SK-N-SH treated with all-trans-retinoic acid at 6 μM for 48 hours (cell line): Measurements from ENCODE around the gene POLR2I.

Source experiments
- ATAC-seq: fragments of 200-7000 bp; cut with Tn5 transposase; 3 replicates; pipeline ENCODE4 v1.9.1; 2020; ENCODE audit warnings: mild to moderate bottlenecking, moderate library complexity
- ARNTL ChIP-seq: fragments of 450-650 bp; formaldehyde crosslinking; IDR thresholded peaks from 2 replicates; pipeline ENCODE4 v1.5.0; 2020; ENCODE audit warnings: low read depth, mild to moderate bottlenecking, moderate library complexity, borderline replicate concordance
- BACH2 ChIP-seq: fragments of 250-450 bp; sonication (Bioruptor Pico); IDR thresholded peaks from 2 replicates; pipeline ENCODE4 v1.9.0; 2021; ENCODE audit warnings: mild to moderate bottlenecking, borderline replicate concordance
- CSDC2 ChIP-seq: fragments of 250-450 bp; sonication (Bioruptor Pico); IDR thresholded peaks from 2 replicates; pipeline ENCODE4 v1.5.0; 2020; ENCODE audit warnings: mild to moderate bottlenecking, moderate library complexity
- ESRRG ChIP-seq: fragments of 250-450 bp; sonication (Bioruptor Pico); IDR thresholded peaks from 2 replicates; pipeline ENCODE4 v1.6.1; 2021; ENCODE audit warnings: mild to moderate bottlenecking
- GLIS3 ChIP-seq: fragments of 250-450 bp; sonication (Bioruptor Pico); IDR thresholded peaks from 2 replicates; pipeline ENCODE4 v1.5.0; 2020; ENCODE audit warnings: mild to moderate bottlenecking, moderate library complexity
- ISL1 ChIP-seq: fragments of 250-450 bp; sonication (Bioruptor Pico); IDR thresholded peaks from 2 replicates; pipeline ENCODE4 v2.1.2; 2022; ENCODE audit warnings: mild to moderate bottlenecking, moderate library complexity
- OSR1 ChIP-seq: fragments of 250-450 bp; sonication (Bioruptor Pico); IDR thresholded peaks from 2 replicates; pipeline ENCODE4 v1.8.0; 2022; ENCODE audit warnings: moderate library complexity, mild to moderate bottlenecking, inconsistent platforms
- PPARA ChIP-seq: fragments of 250-450 bp; sonication (Bioruptor Pico); IDR thresholded peaks from 2 replicates; pipeline ENCODE4 v1.5.0; 2020; ENCODE audit warnings: mild to moderate bottlenecking, borderline replicate concordance
- RARB ChIP-seq: fragments of 250-450 bp; sonication (Bioruptor Pico); IDR thresholded peaks from 2 replicates; pipeline ENCODE4 v1.8.0; 2021; ENCODE audit warnings: mild to moderate bottlenecking, moderate library complexity
- SNAI2 ChIP-seq: fragments of 250-450 bp; sonication (Bioruptor Pico); IDR thresholded peaks from 2 replicates; pipeline ENCODE4 v1.5.0; 2020; ENCODE audit warnings: mild to moderate bottlenecking, moderate library complexity
- TCF4 ChIP-seq: fragments of 250-450 bp; sonication (Bioruptor Pico); IDR thresholded peaks from 2 replicates; pipeline ENCODE4 v1.8.0; 2021; ENCODE audit warnings: mild to moderate bottlenecking, moderate library complexity, borderline replicate concordance
- ZFP3 ChIP-seq: fragments of 250-450 bp; sonication (Bioruptor Pico); IDR thresholded peaks from 2 replicates; pipeline ENCODE4 v1.5.0; 2020; ENCODE audit warnings: mild to moderate bottlenecking, moderate library complexity
- ZFP30 ChIP-seq: fragments of 450-650 bp; formaldehyde crosslinking; IDR thresholded peaks from 2 replicates; pipeline ENCODE4 v1.5.0; 2022; ENCODE audit warnings: mild to moderate bottlenecking, moderate library complexity
- ZNF565 ChIP-seq: fragments of 450-650 bp; formaldehyde crosslinking; conservative IDR thresholded peaks from 2 replicates; pipeline ENCODE4 v1.5.0; 2020; ENCODE audit warnings: low read depth, mild to moderate bottlenecking, moderate library complexity
- ZNF70 ChIP-seq: fragments of 450-650 bp; formaldehyde crosslinking; IDR thresholded peaks from 2 replicates; pipeline ENCODE4 v1.5.0; 2020; ENCODE audit warnings: mild to moderate bottlenecking, moderate library complexity
- ZNF8 ChIP-seq: fragments of 450-650 bp; formaldehyde crosslinking; IDR thresholded peaks from 2 replicates; pipeline ENCODE4 v1.5.0; 2020; ENCODE audit warnings: mild to moderate bottlenecking, moderate library complexity
- TF ChIP-seq, protein P1 (sequence below): fragments of 250-450 bp; sonication (Bioruptor Pico); IDR thresholded peaks from 2 replicates; pipeline ENCODE4 v1.5.1; 2021; ENCODE audit warnings: mild to moderate bottlenecking, moderate library complexity
- TF ChIP-seq, protein P2 (sequence below): fragments of 250-450 bp; sonication (Bioruptor Pico); IDR thresholded peaks from 2 replicates; pipeline ENCODE4 v1.5.0; 2020; ENCODE audit warnings: mild to moderate bottlenecking, moderate library complexity
- TF ChIP-seq, protein P3 (sequence below): fragments of 250-450 bp; sonication (Bioruptor Pico); IDR thresholded peaks from 2 replicates; pipeline ENCODE4 v1.5.1; 2020; ENCODE audit warnings: low read depth, mild to moderate bottlenecking, moderate library complexity
- TF ChIP-seq, protein P4 (sequence below): fragments of 250-450 bp; sonication (Bioruptor Pico); IDR thresholded peaks from 2 replicates; pipeline ENCODE4 v1.8.0; 2021; ENCODE audit warnings: low read depth, mild to moderate bottlenecking, moderate library complexity, borderline replicate concordance

Gene POLR2I

DNA sequence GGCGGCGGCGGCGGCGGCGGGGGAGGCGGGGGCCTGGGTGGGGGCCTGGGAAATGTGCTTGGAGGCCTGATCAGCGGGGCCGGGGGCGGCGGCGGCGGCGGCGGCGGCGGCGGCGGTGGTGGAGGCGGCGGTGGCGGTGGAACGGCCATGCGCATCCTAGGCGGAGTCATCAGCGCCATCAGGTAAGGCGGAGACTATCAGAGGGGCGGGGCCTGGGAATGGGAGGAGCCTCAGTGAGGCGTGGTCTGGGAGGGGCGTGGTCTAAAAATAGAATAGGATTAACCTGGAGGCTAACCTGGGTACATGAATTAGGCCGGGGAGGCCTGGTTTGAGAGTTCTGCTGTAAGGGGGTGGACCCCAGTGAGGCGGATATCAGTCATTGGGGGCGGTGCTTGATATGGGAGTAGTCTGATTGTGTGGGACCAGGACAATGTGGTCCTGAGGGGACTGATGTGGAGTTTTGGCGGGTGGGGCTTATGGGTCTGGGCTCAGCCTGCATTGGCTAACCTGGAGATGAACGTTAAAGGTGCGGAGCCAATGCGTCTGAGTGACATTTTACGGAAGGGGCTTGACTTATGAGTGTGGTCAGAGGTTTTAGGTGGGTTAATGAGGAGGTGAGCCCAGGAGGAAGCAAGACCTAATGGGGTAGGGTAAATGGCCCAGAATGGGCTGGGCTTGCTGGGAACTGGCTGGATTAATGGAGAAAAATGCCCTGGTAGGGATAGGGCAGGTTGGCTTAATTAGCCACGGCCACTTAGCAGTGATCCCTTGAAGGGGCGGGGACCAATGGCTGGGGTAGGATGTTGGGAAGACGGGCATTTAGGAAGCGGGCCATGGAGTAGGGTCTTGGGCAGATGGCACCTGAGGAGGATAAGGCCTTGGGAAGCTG lies 26.6 kb upstream of the POLR2I start:
- ATAC-seq, result peak; percentile 65
- TF ChIP-seq ZFP3 (no peak), GLIS3 (CRISPR knock-in tag) (no peak)
- TF ChIP-seq, all 23 proteins: peak for 0

DNA sequence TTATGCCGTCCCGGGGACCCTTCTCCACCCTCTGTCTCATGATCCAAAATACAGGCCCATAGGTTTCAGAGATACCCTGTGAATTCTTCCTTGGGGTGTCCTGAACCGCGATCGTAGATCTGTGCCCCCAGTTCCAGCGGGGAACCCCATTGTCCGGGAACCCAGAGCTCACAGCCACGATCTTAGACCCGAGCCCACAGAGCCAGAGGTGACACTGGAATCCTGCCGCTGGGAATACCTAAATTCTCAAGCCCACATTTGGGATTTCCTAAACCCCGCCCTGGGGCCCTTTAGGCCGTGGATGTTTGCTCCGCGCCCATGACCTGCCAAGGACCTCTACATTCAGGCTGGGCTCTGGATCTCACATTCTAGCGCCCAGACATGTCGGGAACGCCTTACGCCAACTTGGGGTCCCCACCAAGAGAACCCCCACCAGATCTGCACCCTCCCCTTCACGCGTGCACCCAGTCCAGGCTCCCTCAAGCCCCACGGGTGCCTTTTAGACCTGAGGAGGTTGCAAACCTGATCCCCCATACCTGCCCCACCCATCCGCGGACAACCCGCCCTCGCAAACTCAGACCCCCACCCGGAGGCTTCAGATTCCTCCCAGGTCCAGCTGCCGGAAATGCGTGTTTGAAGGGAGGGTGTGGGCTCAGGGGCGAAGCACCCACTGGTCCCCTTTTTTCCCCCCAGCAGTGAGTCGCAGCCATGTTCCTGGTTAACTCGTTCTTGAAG lies 25.8 kb upstream of the POLR2I start:
- ATAC-seq, result peak; percentile 24
- TF ChIP-seq, protein P1, sequence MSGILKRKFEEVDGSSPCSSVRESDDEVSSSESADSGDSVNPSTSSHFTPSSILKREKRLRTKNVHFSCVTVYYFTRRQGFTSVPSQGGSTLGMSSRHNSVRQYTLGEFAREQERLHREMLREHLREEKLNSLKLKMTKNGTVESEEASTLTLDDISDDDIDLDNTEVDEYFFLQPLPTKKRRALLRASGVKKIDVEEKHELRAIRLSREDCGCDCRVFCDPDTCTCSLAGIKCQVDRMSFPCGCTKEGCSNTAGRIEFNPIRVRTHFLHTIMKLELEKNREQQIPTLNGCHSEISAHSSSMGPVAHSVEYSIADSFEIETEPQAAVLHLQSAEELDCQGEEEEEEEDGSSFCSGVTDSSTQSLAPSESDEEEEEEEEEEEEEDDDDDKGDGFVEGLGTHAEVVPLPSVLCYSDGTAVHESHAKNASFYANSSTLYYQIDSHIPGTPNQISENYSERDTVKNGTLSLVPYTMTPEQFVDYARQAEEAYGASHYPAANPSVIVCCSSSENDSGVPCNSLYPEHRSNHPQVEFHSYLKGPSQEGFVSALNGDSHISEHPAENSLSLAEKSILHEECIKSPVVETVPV (CRISPR knock-in tag), result no peak
- no peak for TF ChIP-seq ZFP30 (CRISPR knock-in tag)
- TF ChIP-seq BACH2 (CRISPR knock-in tag), result no peak
- TF ChIP-seq ARNTL, result no peak
- no peak for TF ChIP-seq ISL1
- TF ChIP-seq, protein P2, sequence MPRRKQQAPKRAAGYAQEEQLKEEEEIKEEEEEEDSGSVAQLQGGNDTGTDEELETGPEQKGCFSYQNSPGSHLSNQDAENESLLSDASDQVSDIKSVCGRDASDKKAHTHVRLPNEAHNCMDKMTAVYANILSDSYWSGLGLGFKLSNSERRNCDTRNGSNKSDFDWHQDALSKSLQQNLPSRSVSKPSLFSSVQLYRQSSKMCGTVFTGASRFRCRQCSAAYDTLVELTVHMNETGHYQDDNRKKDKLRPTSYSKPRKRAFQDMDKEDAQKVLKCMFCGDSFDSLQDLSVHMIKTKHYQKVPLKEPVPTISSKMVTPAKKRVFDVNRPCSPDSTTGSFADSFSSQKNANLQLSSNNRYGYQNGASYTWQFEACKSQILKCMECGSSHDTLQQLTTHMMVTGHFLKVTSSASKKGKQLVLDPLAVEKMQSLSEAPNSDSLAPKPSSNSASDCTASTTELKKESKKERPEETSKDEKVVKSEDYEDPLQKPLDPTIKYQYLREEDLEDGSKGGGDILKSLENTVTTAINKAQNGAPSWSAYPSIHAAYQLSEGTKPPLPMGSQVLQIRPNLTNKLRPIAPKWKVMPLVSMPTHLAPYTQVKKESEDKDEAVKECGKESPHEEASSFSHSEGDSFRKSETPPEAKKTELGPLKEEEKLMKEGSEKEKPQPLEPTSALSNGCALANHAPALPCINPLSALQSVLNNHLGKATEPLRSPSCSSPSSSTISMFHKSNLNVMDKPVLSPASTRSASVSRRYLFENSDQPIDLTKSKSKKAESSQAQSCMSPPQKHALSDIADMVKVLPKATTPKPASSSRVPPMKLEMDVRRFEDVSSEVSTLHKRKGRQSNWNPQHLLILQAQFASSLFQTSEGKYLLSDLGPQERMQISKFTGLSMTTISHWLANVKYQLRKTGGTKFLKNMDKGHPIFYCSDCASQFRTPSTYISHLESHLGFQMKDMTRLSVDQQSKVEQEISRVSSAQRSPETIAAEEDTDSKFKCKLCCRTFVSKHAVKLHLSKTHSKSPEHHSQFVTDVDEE (CRISPR knock-in tag), result no peak
- TF ChIP-seq RARB (CRISPR knock-in tag), result no peak
- TF ChIP-seq, protein P3, sequence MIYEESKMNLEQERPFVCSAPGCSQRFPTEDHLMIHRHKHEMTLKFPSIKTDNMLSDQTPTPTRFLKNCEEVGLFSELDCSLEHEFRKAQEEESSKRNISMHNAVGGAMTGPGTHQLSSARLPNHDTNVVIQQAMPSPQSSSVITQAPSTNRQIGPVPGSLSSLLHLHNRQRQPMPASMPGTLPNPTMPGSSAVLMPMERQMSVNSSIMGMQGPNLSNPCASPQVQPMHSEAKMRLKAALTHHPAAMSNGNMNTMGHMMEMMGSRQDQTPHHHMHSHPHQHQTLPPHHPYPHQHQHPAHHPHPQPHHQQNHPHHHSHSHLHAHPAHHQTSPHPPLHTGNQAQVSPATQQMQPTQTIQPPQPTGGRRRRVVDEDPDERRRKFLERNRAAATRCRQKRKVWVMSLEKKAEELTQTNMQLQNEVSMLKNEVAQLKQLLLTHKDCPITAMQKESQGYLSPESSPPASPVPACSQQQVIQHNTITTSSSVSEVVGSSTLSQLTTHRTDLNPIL (CRISPR knock-in tag), result no peak; the same call in 1 of the 2 replicates
- TF ChIP-seq ZNF8 (CRISPR knock-in tag), result no peak
- TF ChIP-seq ZNF565, result no peak
- TF ChIP-seq ZNF70, result no peak
- no peak for TF ChIP-seq GLIS3 (CRISPR knock-in tag)

DNA sequence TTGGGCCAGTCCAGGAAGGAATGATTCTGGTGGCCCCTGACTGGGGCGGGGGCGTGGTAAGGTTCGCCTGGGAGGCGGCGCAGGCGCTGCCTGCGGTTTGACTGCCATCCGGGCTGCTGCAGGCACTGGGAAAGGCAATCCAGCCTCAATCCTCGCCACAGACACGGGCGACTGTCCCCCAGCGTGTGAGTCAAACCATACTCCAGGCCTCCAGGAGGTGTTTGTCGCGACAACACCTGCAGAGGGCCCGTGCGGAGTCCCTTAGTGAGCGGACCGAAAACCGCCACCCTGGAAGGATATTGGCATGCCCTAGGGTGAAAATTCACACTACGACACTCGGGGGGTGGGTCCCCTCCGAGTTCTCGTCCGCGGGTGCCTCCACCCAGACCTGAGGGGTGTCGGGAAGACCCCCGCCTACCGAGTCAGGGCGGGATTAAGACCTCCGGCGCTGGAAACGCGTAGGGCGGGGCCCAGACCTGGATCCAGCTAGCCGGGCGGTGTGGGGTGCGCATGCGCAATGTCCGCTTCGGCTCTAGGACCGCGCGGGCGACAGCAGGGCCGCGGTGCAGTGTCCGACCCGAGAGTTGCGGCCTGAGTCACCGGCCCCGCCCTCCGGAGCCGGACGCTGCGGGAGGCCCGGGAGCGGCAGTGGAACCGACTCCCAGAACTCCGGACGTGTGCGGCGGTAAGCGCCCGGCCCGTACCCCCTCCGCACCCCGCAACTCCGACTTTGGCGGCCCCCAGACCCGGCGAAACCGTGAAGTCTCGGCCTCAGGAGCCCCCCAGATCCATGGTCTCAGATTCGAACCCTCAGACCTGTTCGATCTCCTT lies 25.0 kb upstream of the POLR2I start, which contains the start of gene CAPNS1:
Gene CAPNS1 (plus strand): TSS at position 594 of the 831 bp plus-strand sequence. CDS start 946 bp downstream, outside the sequence.
- ATAC-seq, result peak; percentile 87
- no peak for TF ChIP-seq SNAI2 (CRISPR knock-in tag)
- TF ChIP-seq, protein P2 (CRISPR knock-in tag), result 0 out of 2 replicates have a peak, but pooled peaks have one; percentile 39

DNA sequence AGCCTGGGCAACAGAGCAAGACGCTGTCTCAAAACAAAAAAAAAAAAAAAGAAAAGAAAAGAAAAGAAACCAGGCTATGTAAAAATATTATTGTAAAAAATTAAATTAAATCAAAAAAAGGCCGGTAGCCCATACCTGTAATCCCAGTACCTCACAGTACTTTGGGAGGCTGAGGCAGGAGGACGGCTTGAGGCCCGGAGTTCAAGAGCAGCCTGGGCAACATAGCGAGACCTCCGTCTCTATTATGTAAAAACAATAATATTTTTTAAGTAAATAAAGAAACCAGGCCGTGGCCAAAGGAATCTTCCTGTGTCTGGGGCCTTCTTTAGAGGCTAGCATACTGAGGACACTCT lies 24.4 kb upstream of the POLR2I start:
- no peak for ATAC-seq
- TF ChIP-seq CSDC2, result no peak
- TF ChIP-seq, protein P4, sequence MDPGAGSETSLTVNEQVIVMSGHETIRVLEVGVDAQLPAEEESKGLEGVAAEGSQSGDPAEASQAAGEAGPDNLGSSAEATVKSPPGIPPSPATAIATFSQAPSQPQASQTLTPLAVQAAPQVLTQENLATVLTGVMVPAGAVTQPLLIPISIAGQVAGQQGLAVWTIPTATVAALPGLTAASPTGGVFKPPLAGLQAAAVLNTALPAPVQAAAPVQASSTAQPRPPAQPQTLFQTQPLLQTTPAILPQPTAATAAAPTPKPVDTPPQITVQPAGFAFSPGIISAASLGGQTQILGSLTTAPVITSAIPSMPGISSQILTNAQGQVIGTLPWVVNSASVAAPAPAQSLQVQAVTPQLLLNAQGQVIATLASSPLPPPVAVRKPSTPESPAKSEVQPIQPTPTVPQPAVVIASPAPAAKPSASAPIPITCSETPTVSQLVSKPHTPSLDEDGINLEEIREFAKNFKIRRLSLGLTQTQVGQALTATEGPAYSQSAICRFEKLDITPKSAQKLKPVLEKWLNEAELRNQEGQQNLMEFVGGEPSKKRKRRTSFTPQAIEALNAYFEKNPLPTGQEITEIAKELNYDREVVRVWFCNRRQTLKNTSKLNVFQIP, result no peak
- no peak for TF ChIP-seq ZFP3
- TF ChIP-seq TCF4 (CRISPR knock-in tag), result no peak
- no peak for TF ChIP-seq ARNTL
- no peak for TF ChIP-seq OSR1 (CRISPR knock-in tag)
- no peak for TF ChIP-seq PPARA (CRISPR knock-in tag)
- TF ChIP-seq, protein P1 (CRISPR knock-in tag), result no peak
- TF ChIP-seq ZFP30 (CRISPR knock-in tag), result no peak
- no peak for TF ChIP-seq ESRRG (CRISPR knock-in tag)
- no peak for TF ChIP-seq ZNF8 (CRISPR knock-in tag)
